ENCODE data around the gene GNG4.
"Not testable (repeated sequence)": the region's sequence is repeated elsewhere in the genome, so short reads cannot be mapped to it uniquely, and the experiment has no call there.

Gene GNG4

GRCh38 chr1:235597867-235598553, 51.6 kb downstream of the GNG4 start:
- TF ChIP-seq CSRNP3 (CRISPR knock-in tag; IDR thresholded peaks at IDR 0.05) (no peak), ZC3H10 (CRISPR knock-in tag; IDR thresholded peaks at IDR 0.05) (no peak), ESRRG (CRISPR knock-in tag; IDR thresholded peaks at IDR 0.05) (no peak), POU6F1 (CRISPR knock-in tag; IDR thresholded peaks at IDR 0.05; ENCODE audit: borderline replicate concordance, low read depth) (no peak), PATZ1 (CRISPR knock-in tag; IDR thresholded peaks at IDR 0.05; ENCODE audit: borderline replicate concordance) (no peak), TOX (CRISPR knock-in tag; IDR thresholded peaks at IDR 0.05; ENCODE audit: borderline replicate concordance) (no peak), CSDC2 (CRISPR knock-in tag; IDR thresholded peaks at IDR 0.05) (no peak), OSR1 (CRISPR knock-in tag; IDR thresholded peaks at IDR 0.05) (no peak), ZNF565 (CRISPR knock-in tag; conservative IDR thresholded peaks at IDR 0.05; ENCODE audit: low read depth) (no peak), BACH2 (CRISPR knock-in tag; IDR thresholded peaks at IDR 0.05; ENCODE audit: borderline replicate concordance) (no peak), ZFP3 (CRISPR knock-in tag; IDR thresholded peaks at IDR 0.05) (no peak), PPARA (CRISPR knock-in tag; IDR thresholded peaks at IDR 0.05; ENCODE audit: borderline replicate concordance) (no peak), RARB (CRISPR knock-in tag; IDR thresholded peaks at IDR 0.05) (no peak), ISL1 (CRISPR knock-in tag; IDR thresholded peaks at IDR 0.05) (no peak), ZNF8 (CRISPR knock-in tag; IDR thresholded peaks at IDR 0.05) (no peak), TCF4 (CRISPR knock-in tag; IDR thresholded peaks at IDR 0.05; ENCODE audit: borderline replicate concordance) (no peak), ZFP30 (CRISPR knock-in tag; IDR thresholded peaks at IDR 0.05) (no peak), TSHZ2 (CRISPR knock-in tag; IDR thresholded peaks at IDR 0.05) (no peak), GLIS3 (CRISPR knock-in tag; IDR thresholded peaks at IDR 0.05) (no peak)
- ATAC-seq: peak; percentile 91

GRCh38 chr1:235595079-235595478, 54.5 kb downstream of the GNG4 start:
- no peak for ATAC-seq
- TF ChIP-seq GLIS3 (CRISPR knock-in tag; IDR thresholded peaks at IDR 0.05): no peak
- no peak for TF ChIP-seq ZNF8 (CRISPR knock-in tag; IDR thresholded peaks at IDR 0.05)
- no peak for TF ChIP-seq SNAI2 (CRISPR knock-in tag; IDR thresholded peaks at IDR 0.05)
- no peak for TF ChIP-seq TCF4 (CRISPR knock-in tag; IDR thresholded peaks at IDR 0.05; ENCODE audit: borderline replicate concordance)
- TF ChIP-seq RARB (CRISPR knock-in tag; IDR thresholded peaks at IDR 0.05): no peak
- TF ChIP-seq CREB5 (CRISPR knock-in tag; IDR thresholded peaks at IDR 0.05; ENCODE audit: low read depth): no peak
- no peak for TF ChIP-seq CSDC2 (CRISPR knock-in tag; IDR thresholded peaks at IDR 0.05)
- TF ChIP-seq ZNF70 (CRISPR knock-in tag; IDR thresholded peaks at IDR 0.05): no peak
- TF ChIP-seq OSR1 (CRISPR knock-in tag; IDR thresholded peaks at IDR 0.05): no peak

GRCh38 chr1:235594281-235594895, 55.2 kb downstream of the GNG4 start:
- ATAC-seq: not testable (repeated sequence)
